ENCODE measurements around the gene SP9. TPM values are rescaled to one million over a fixed set of nuclear protein-coding genes. Genes with fewer than 3 reads are reported as not detected.

Gene SP9
- total RNA-seq, 4 donors from 2014 or later: not detected

- TF ChIP-seq POLR2AphosphoS5 (IDR thresholded peaks at IDR 0.05): no peak
- TF ChIP-seq EP300 (IDR thresholded peaks at IDR 0.05): no peak
- no peak for TF ChIP-seq CTCF (IDR thresholded peaks at IDR 0.05)
- no peak for TF ChIP-seq POLR2A (IDR thresholded peaks at IDR 0.05)
- peaks cover 0 to 13% (median 10%) of the 10 kb centered on the region in 3 donors for H3K4me1 ChIP-seq
- peaks cover 77% of the 10 kb centered on the region for H3K27me3 ChIP-seq
- ATAC-seq: no peak
- no peak overlapping the region for H3K4me3 ChIP-seq
- no peaks in the 10 kb centered on the region for H3K9me3 ChIP-seq
- no peak overlapping the region for H3K27ac ChIP-seq
- H3K36me3 ChIP-seq: no peaks in the 10 kb centered on the region
- 67 to 70% methylated on average over 1 of the region's 1 CpG for WGBS, 2 donors (ENCODE audit: low coverage in 1 of 2)
Measured at GRCh38 chr2:174322149-174322548, 12.6 kb upstream of the SP9 start.

- Histone ChIP-seq H3K27ac (no peak overlapping the region), H3K36me3 (no peaks in the 10 kb centered on the region)
- 56 to 78% methylated on average over 1 of the region's 1 CpG for WGBS, 2 donors (ENCODE audit: low coverage in 1 of 2)
Measured at GRCh38 chr2:174322746-174323145, 12.0 kb upstream of the SP9 start.

GRCh38 chr2:174324530-174324929, 10.2 kb upstream of the SP9 start:
- no peak overlapping the region for H3K27ac ChIP-seq
- H3K4me1 ChIP-seq: peaks cover 0 to 31% (median 24%) of the 10 kb centered on the region in 3 donors
- no peak for TF ChIP-seq CTCF (IDR thresholded peaks at IDR 0.05)
- TF ChIP-seq POLR2AphosphoS5 (IDR thresholded peaks at IDR 0.05): no peak
- TF ChIP-seq POLR2A (IDR thresholded peaks at IDR 0.05): no peak
- no peak for TF ChIP-seq EP300 (IDR thresholded peaks at IDR 0.05)
- H3K9me3 ChIP-seq: no peaks in the 10 kb centered on the region
- 33 to 44% methylated on average over 2 of the region's 2 CpGs for WGBS, 2 donors (ENCODE audit: low coverage in 1 of 2)
- no peak overlapping the region for H3K4me3 ChIP-seq
- ATAC-seq: no peak
- H3K27me3 ChIP-seq: peaks cover 82% of the 10 kb centered on the region
- no peaks in the 10 kb centered on the region for H3K36me3 ChIP-seq

More at GRCh38 chr2:174322746-174323145, 12.0 kb upstream of the SP9 start:
- TF ChIP-seq POLR2AphosphoS5 (IDR thresholded peaks at IDR 0.05) (no peak), POLR2A (IDR thresholded peaks at IDR 0.05) (no peak), CTCF (IDR thresholded peaks at IDR 0.05) (no peak), EP300 (IDR thresholded peaks at IDR 0.05) (no peak)
- H3K4me1 ChIP-seq: peaks cover 0 to 19% (median 14%) of the 10 kb centered on the region in 3 donors
- ATAC-seq: no peak
- H3K9me3 ChIP-seq: no peaks in the 10 kb centered on the region
- peaks cover 77% of the 10 kb centered on the region for H3K27me3 ChIP-seq
- H3K4me3 ChIP-seq: no peak overlapping the region

- no peak for ATAC-seq
- H3K4me1 ChIP-seq: peaks cover 0 to 31% (median 24%) of the 10 kb centered on the region in 3 donors
- H3K36me3 ChIP-seq: no peaks in the 10 kb centered on the region
- WGBS, 2 donors (ENCODE audit: low coverage in 1 of 2): 39 to 68% methylated on average over 17 to 23 of the region's 30 CpGs
- H3K27ac ChIP-seq: no peak overlapping the region
- H3K9me3 ChIP-seq: no peaks in the 10 kb centered on the region
- H3K27me3 ChIP-seq: peaks cover 92% of the 10 kb centered on the region
- peak overlapping the region in 1 of 2 donors; percentile 46 for H3K4me3 ChIP-seq
- TF ChIP-seq EP300 (IDR thresholded peaks at IDR 0.05) (no peak), POLR2AphosphoS5 (IDR thresholded peaks at IDR 0.05) (no peak), CTCF (IDR thresholded peaks at IDR 0.05) (no peak), POLR2A (IDR thresholded peaks at IDR 0.05) (no peak)
Measured at GRCh38 chr2:174325373-174326160, 9.2 kb upstream of the SP9 start.

Data from gastroesophageal sphincter (tissue), 4 donors.